Islet of Langerhans (tissue), 1 donor: ENCODE results near the gene ADIPOR2.
A peak's percentile ranks its signal among the peaks of the same experiment; 100 is the strongest.

Source experiments
- FAIRE-seq: peaks from one replicate; lab custom pipeline; 2011; peaks lifted over from hg19 to GRCh38; lab: Jason Lieb, UNC

Gene ADIPOR2, protein sequence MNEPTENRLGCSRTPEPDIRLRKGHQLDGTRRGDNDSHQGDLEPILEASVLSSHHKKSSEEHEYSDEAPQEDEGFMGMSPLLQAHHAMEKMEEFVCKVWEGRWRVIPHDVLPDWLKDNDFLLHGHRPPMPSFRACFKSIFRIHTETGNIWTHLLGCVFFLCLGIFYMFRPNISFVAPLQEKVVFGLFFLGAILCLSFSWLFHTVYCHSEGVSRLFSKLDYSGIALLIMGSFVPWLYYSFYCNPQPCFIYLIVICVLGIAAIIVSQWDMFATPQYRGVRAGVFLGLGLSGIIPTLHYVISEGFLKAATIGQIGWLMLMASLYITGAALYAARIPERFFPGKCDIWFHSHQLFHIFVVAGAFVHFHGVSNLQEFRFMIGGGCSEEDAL

DNA sequence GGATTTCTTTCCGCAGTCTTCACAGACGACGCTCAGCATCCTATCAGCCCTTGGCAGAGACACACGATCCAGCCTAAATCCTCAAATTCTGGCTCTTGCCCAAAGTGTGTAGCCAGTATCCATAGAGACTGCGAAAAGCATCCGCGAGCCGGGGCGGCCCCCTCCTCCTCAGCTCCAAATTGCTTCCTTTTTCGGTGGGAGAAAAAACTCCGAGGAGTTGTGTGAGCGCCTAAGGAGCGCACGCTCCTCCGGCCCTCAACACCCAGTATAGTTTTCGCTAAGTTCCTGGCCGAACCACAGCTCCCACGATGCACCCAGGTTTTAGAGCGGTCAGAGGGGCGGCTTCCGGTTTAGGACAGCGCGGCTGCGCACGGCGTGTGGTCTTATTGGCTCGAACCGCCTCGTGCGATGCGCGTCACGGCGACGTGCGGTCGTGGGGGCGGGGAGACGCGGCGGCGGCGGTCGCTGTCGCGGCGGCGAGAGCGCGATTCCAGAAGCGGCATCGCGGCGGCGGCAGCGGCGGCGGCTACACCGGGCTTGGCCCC is at the start of gene ADIPOR2:
Gene ADIPOR2, plus strand, starts transcription at position 493 of the 545 bp plus-strand sequence. CDS start 63,274 bp downstream, outside the sequence.
- no peak for FAIRE-seq

DNA sequence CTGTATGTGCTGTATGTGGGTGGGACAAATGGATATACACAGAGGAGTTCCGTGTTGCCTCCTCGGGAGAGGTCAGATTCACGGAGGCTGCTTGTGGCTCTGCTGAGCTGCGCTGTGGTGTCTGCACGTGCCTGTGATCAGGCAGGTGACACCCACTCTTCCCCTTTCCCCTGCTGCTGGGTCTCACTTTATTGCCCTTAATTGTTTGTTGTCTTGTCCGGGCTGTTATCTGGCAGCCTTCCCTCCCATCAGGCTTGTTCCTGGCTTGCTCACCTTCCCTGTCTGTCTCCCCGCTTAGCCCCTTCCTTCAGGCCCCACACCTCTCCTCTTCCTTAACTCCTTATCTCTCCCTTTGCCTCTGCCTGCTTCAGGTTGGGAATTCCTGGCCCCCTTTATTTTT is 48.4 kb upstream of the ADIPOR2 start:
- FAIRE-seq, result no peak

DNA sequence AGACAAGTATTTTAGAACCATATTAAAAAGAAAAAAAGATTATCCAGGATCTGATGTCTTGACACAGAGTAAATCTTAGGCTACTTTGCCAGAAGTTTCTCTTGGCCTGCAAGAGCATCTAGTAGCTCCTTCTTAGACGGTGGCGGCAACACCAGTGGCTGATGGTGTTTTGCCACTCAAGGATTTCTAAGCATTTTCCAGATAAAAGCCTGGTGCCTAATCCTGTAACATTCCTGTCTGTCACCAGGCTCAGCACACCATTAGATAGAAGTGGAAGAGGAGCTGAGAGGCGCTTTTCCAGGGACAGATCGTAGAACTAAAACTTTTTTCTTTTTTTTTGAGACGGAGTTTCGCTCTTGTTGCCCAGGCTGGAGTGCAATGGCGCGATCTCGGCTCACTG is 47.8 kb upstream of the ADIPOR2 start:
- no peak for FAIRE-seq

DNA sequence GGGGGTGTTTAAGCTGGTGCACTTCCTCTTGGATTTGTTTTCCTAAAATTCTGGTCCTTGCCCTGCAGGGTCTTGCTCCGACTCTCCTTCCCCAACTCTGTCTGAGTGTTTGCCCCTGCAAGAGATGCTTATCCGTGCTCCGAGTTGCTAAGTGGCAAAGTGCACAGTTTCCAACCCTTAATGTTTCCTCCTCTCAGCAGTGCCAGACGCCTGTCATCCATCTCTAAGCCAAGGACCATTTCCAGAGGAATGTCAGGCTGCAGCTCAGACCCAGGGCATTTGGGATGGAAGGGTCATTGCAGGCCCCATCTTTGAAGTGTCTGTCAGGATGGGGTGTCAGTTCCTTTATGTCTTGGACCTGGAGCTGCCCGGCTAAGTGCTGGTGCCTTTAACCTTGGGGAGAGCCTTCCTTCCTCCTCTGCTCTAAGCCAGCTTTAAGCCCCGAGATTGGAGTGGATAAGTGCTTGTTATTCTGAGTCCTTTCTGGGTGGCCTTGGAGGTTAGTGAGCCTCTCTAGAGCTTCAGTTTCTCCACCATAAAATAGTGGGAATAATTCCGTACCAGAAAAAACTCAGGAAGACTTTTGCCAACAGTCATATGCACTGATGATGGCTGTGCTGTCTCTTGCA is 46.9 kb upstream of the ADIPOR2 start:
- FAIRE-seq, result no peak

DNA sequence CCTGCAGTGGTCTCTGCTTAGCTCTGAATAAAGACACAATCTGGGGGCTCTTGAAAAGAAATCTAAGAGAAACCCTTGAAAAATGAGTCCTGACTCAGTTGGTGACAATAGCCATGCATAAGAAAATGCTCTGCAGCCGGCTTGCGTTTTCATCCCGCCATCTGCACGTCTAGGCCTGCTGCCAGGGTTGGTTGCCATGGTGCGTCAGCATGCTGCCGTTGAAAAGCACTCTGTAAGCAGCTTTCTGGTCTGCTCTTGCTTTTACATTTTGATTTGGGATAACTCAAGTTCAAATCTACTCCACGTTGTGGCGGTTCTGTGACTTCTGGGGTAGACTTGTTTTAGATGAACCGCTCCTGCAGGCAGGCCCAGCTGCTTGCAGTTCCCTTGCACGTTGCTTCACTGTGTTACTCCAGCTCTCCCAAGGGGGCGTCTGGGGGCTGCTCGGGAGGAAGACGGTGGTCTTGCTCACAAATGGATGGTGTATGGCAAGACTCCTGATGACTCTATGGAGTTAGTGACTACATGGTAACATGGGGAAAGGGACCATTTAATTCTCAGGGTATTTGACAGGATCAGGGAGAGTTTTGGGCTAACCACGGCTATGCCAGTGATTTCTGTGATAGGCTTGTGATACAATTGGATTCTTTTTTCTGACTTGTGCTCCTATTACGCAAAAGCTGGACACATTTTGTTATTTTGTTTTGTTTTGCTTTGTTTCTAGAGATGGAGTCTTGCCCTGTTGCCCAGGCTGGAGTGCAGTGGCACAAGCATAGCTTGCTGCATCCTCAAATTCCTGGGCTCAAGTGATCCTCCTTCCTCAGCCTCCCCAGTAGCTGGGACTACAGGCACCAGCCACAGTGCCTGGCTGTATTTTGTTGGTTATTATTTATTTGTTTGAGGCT is 46.1 kb upstream of the ADIPOR2 start:
- peak; percentile 97 for FAIRE-seq

DNA sequence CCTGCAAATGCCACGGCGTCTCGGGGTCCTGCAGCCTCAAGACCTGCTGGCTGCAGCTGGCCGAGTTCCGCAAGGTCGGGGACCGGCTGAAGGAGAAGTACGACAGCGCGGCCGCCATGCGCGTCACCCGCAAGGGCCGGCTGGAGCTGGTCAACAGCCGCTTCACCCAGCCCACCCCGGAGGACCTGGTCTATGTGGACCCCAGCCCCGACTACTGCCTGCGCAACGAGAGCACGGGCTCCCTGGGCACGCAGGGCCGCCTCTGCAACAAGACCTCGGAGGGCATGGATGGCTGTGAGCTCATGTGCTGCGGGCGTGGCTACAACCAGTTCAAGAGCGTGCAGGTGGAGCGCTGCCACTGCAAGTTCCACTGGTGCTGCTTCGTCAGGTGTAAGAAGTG is 45.1 kb upstream of the ADIPOR2 start:
- no peak for FAIRE-seq

DNA sequence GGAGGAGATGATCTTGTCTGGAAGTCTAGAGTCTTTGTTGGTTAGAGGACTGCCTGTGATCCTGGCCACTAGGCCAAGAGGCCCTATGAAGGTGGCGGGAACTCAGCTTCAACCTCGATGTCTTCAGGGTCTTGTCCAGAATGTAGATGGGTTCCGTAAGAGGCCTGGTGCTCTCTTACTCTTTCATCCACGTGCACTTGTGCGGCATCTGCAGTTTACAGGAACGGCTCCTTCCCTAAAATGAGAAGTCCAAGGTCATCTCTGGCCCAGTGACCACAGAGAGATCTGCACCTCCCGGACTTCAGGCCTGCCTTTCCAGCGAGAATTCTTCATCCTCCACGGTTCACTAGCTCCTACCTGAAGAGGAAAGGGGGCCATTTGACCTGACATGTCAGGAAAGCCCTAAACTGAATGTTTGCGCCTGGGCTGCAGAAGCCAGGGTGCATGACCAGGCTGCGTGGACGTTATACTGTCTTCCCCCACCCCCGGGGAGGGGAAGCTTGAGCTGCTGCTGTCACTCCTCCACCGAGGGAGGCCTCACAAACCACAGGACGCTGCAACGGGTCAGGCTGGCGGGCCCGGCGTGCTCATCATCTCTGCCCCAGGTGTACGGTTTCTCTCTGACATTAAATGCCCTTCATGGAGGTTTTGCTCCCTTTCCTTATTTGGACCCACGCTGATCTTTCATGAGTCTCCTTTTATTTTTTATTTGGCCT is 44.1 kb upstream of the ADIPOR2 start:
- FAIRE-seq, result no peak

DNA sequence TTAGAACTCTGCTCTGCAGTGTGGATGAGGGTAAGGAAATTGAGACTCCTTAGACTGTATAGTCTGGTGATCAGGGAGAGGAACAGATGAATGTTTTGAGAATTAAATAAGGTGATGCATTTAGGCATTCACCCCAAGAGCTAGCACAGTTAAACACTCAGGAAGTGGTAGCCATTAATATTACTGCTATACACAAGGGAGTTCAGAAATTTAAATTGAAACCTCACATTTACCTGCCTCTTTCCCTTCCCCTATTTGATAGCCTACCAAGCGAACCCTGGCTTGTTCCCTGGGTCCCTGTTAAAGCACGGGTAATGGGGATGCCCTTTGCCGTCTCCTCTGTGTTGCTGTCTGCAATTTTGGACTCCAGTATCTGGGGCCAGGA is 43.6 kb upstream of the ADIPOR2 start:
- FAIRE-seq, result no peak

DNA sequence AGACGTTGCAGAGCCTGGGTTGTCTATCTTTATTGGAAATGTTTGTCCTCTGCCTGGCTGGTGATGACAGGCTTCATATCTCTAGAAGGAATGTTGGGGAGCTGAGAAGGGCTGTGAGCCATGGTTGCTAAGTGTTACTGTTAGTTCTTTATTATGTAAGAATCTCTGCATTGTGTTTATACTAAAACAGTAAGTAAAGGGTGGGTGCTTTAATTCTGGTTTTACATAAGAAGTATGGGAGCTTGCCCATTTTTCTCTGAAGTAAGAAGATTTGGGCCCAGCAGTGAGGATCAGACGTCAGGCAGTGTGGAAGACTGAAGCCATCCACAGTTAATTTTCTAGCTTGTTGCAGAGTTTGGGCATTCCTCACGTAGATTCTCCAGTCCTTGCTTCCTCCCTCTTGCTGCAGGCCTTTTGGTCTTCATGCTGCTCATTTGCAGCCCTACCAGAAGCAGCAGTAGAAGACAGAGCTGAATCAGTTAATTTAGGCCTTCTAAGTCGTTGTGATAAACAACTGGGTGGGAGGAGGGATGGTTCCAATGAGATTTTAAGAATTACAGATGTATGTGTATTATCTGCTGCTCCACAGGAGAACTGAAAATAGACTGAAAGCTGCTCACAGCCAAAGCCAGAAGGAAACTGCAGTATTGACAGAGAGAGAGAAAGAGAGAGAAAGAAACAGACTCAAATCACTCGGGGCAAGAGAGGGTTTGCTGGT is 40.5 kb upstream of the ADIPOR2 start:
- FAIRE-seq, result no peak

DNA sequence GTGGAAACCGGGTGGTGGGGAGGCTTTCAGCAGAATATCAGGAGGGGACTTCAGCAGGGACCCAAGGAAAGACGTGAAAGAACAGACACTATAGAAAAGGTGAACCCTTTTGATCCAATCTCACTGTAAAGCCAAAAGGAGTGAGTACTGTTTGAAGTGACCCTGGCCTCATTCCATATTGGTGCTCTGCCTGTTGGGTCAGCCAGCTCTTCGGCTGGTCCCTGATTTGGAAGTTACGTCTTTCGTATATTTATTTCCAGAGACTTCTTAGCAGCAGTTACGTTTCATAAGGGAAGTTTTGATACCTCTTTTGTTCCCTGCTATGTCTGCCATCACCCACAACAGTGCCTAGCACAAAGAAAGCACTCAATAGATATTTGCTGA is 39.9 kb upstream of the ADIPOR2 start:
- FAIRE-seq, result no peak

DNA sequence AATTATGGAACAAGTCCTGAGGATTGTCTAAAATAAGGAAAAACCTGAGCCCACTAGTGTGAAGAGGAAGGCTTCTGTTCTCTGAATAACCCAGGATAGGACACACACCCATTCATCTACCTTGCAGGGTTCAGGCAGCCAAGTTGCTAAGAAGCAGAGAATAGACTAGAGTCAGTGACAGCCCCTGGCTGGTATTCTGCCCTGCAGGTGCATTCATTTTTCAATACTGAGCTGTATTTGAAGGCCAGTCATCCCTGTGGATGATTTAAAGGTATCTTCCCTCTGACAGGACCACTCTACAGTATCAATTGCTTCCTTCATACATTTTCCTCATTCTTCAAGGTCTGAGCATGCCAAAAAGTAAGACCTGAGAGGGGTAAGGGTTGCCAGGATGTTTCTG is 38.9 kb upstream of the ADIPOR2 start:
- FAIRE-seq, result no peak

DNA sequence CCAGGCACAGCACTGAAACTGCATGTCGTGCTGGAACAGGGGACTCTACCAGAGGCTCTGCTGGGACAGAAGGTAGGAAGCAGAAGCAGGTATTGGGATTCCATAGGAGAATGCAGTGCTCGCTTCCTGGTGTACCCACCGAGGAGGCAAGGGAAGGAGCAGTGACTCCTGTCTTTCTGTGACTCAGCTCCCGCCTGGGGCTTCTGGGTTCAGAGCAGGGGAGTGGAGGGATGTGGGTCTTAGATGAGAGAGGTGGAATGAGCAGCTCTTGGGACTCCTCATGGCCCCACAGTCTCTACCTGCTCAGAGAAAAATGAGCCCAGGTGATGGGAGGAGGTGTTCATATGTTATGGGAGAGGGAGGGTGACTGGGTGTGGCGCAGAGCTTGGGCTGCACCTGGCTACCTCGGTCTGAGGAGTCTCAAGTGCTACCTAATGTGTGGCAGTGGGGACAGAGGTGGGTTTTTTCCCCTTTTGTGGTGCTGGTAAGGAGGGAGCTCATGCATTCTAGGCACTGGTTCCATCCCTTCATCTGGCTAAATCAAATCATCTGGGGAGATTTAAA is 35.6 kb upstream of the ADIPOR2 start:
- no peak for FAIRE-seq

DNA sequence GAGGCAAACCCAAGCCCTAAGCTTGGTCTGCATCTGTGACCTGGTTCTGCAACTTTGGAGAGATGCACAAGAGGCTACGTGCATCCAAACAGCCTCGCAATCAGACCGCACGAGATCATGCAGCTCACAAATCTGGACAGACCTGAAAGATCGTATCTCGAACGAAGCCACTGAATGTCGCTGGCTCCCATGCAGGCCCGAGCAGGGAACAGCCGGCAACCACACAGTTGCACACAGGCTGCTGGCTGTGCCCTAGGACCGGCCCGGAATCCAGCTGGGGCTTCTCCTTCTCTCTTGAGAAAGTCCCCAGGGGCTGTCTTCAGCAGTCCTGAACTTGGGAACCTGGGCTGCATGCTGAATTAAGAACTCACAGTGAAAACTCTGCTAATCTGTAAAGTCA is 34.0 kb upstream of the ADIPOR2 start:
- FAIRE-seq, result no peak

DNA sequence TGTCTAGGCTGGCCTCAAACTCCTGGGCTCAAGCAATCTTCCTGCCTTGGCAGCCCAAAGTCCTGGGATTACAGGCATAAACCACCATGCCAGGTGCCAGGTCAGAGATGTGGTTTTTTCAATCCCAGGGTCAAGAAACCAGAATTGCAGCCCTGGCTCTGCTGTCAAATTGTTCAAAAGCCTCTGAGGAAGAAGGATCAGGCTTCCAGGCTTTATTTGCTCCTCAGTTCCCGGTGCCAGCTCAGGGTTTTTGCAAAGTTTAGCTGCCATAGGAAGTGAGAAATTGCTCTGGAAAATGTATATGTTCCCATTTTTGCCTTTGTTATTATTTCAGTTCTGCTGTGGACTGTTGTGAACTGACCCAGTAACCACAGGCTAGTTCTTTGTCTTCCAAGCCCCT is 33.2 kb upstream of the ADIPOR2 start:
- FAIRE-seq, result no peak

DNA sequence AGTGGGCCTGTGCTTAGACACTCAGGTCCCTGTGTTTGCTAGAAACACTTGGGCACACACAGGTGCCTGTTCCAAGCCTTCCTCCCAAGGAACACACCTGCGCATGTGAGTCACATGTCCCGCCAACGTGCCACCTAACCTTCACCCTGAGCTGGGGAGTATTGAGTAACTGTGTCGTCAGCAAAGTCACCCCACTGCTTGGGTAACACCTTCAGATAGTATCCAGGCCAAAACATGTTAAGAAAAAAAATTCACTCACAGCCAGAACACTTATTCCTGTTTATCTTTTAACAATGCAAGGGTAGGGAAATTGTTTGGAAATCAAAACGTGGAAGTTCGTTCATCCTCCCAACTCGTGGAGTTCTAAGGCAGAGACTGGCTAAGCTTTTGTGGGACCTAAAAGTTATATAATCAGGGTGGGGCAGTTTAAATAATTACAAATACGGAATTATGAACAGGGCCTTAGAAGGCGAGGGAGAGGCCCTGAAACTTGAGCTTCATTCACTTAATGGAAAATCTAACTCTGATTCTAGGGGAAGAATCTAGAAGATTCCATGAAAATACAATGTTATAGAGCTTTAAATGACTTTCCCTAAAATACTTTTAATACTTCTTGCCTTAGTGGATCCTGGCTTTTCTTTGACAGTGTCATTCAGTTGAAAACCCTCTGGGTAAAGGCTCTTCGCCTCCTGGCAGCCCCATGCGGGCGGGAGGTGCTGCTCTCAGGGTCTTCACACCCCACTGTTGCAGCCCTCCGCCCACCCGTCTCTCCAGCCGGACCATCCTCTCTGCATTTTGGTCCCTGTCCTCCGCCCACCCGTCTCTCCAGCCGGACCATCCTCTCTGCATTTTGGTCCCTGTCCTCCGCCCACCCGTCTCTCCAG is 30.3 kb upstream of the ADIPOR2 start:
- FAIRE-seq, result no peak

DNA sequence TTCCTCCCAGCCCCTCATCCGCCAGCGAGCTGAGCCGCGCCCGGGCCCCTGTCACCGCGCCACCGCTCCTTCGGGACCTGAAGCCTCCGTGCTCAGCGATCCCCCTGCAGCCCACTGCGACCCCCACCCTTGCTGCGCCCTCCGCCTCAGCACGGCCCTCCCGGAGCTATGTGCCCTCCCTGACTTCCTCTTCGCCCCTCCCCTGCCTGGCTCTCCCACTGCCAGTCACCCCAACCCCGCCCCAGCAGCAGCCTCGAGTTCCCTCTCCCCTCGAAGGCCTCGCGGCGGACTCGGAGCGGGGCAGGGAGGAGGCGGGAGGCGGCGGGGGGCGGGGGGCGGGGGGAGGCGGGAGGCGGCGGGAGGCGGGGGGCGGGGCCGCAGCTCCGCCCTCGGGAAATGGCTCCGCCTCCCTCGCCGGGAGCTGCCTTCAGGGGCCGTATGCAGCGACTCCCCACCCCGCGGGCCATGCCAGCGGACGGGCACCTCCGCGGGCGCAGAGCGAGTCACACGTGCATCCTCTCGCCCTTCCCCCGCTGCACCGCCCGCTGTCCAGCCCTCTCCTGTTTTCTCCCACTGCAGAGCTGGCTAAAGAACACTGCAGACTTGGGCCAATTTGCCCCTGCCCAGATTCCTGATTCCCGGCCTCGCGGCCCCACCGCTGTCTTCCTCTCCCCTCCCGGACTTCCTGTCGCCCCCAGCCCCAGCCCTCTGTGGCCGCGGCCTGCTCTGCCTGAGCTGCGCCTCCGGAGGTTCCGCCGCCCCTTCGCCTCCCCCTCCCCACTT is 29.1 kb upstream of the ADIPOR2 start:
- no peak for FAIRE-seq

DNA sequence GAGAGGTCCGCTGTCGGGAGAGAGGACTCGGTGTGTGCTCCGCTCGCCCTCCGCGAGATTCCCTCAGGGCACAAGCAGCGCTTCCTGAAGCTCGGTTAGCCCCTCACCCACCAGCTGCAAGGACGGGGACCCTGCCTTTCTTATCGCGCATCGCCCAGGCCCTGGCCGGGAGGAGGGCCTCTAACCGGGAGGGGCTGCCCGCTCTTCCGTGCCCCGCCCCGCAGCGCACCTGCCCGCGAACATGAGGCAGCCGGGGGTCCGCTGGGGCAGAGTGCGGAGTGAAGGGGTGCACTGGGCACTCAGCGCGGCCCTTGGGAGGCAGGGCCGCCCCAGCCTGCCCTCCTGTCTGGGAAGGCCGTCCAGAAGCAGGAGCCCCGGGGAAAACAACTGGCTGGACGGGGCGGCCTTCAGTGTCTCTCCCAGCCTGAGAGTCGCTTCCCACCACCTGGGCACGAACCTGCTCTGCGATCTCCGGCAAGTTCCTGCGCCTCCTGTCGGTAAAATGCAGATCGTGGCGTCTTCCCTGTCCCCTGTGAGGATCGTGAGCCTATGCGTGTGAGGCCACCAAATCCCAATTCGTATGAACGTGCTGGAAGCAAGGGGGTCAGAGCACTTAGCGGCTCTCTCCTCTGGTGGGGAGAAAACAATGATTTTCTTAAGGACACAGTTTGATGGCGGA is 28.0 kb upstream of the ADIPOR2 start:
- no peak for FAIRE-seq

DNA sequence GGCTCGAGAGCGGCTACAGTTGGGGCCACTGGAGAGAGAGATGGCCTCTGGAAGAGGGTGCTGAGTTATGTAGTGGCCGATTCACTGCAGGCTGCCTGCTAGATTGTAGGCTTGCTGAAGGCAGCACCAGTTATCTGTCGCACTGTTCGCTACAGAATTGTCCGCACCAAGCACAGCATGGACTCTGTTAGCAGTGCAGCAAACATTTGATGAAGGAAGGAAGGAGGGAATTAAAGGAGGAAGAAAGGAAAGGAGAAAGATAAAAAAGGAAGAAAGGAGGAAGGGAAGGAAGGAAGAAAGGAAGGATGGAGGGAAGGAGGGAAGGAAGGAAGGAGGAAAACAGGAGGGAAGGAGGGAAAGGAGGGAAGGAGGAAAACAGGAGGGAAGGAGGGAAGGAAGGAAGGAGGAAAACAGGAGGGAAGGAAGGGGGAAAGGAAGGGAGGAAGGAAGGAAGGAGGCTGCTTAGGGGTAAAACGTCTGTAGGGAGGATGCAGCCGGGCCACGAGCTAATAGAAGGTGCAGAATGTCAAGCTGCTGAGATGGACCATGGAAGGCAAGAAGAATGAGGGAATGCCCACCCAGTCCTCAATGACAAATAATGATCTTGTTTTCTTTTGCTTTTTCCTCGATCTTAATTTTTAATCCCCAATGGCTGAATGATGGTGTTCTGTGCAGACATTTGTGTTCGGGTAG is 27.3 kb upstream of the ADIPOR2 start:
- FAIRE-seq, result no peak
